PC-3 (cell line): Measurements from ENCODE around the gene C22orf39. TPM values are rescaled to one million over a fixed set of nuclear protein-coding genes. Genes with fewer than 3 reads are reported as not detected.

ENCODE experiments used
- ATAC-seq: fragments of 200-7000 bp; cut with Tn5 transposase; 2 replicates; pipeline ENCODE4 v1.9.1; 2020; ENCODE audit warnings: mild to moderate bottlenecking, moderate library complexity
- BruUV-seq: library from RNA; stranded (reverse); fragments of 400-500 nt; replicated peaks from 2 replicates; lab custom pipeline; 2021; lab: Mats Ljungman, UMichigan
- CTCF ChIA-PET: fragments of 300-600 bp; sonication (Branson Sonifier 250); formaldehyde crosslinking; loops from one replicate; lab custom pipeline; 2022; ENCODE audit warnings: antibody characterized with exemption; lab: Charles Lee
- POLR2A ChIA-PET: fragments of 300-600 bp; sonication (Branson Sonifier 250); formaldehyde crosslinking; loops from one replicate; lab custom pipeline; 2022; ENCODE audit warnings: antibody characterized with exemption; ENCODE audit not compliant: unreplicated experiment; lab: Charles Lee
- DNase-seq: peaks from one replicate; pipeline ENCODE4 v3.0.0-alpha.2; 2015
- H2AFZ ChIP-seq: fragments of 300-600 bp; sonication (generic); 2 replicates; pipeline ENCODE4 v1.6.0; 2016; ENCODE audit warnings: antibody characterized with exemption, low read length
- H3F3A ChIP-seq: fragments of 300-600 bp; sonication (generic); one replicate; pipeline ENCODE4 v1.6.0; 2017; ENCODE audit warnings: antibody characterized with exemption, low read length, control low read depth, mild to moderate bottlenecking; ENCODE audit not compliant: unreplicated experiment
- H3K27ac ChIP-seq: fragments of 300-600 bp; sonication (generic); 2 replicates; pipeline ENCODE4 v1.5.1; 2016; ENCODE audit warnings: mild to moderate bottlenecking, low read length
- H3K27me3 ChIP-seq: fragments of 300-600 bp; sonication (generic); 2 replicates; pipeline ENCODE4 v1.6.1; 2016; ENCODE audit warnings: low read length, mixed read lengths
- H3K36me3 ChIP-seq: fragments of 300-600 bp; sonication (generic); 2 replicates; pipeline ENCODE4 v1.6.1; 2016; ENCODE audit warnings: low read depth, mixed run types, low read length, mixed read lengths
- H3K4me1 ChIP-seq: fragments of 300-600 bp; sonication (generic); 2 replicates; pipeline ENCODE4 v1.5.1; 2016; ENCODE audit warnings: low read length; ENCODE audit not compliant: insufficient read depth
- H3K4me2 ChIP-seq: fragments of 300-600 bp; sonication (generic); 2 replicates; pipeline ENCODE4 v1.6.0; 2016; ENCODE audit warnings: low read length
- H3K4me3 ChIP-seq: fragments of 300-600 bp; sonication (generic); 2 replicates; pipeline ENCODE4 v1.5.1; 2016; ENCODE audit warnings: mild to moderate bottlenecking, low read length, mixed read lengths
- H3K79me2 ChIP-seq: fragments of 300-600 bp; sonication (generic); 2 replicates; pipeline ENCODE4 v1.6.1; 2017; ENCODE audit warnings: low read length, mixed read lengths
- H3K9ac ChIP-seq: fragments of 300-600 bp; sonication (generic); 2 replicates; pipeline ENCODE4 v1.6.0; 2016; ENCODE audit warnings: mild to moderate bottlenecking, low read length
- H3K9me2 ChIP-seq: fragments of 300-600 bp; sonication (generic); replicated peaks from 2 replicates; pipeline ENCODE4 v1.6.1; 2016; ENCODE audit warnings: mixed run types, low read length, mixed read lengths
- H3K9me3 ChIP-seq: fragments of 300-600 bp; sonication (generic); 2 replicates; pipeline ENCODE4 v1.6.1; 2016; ENCODE audit warnings: low read length, mixed read lengths
- H4K20me1 ChIP-seq: fragments of 300-600 bp; sonication (generic); 2 replicates; pipeline ENCODE4 v1.6.1; 2016; ENCODE audit warnings: low read length, mixed read lengths
- EZH2 ChIP-seq: fragments of 300-600 bp; sonication (generic); IDR thresholded peaks from one replicate; pipeline ENCODE4 v1.6.1; 2017; ENCODE audit warnings: antibody characterized with exemption, mild to moderate bottlenecking, low read length; ENCODE audit not compliant: unreplicated experiment
- EZH2phosphoT487 ChIP-seq: fragments of 300-600 bp; sonication (generic); IDR thresholded peaks from 2 replicates; pipeline ENCODE4 v1.6.1; 2018; ENCODE audit warnings: mild to moderate bottlenecking, antibody characterized with exemption, low read length, borderline replicate concordance
- intact Hi-C: fragments of 100-400 bp; cut with micrococcal nuclease; formaldehyde crosslinking; loops from 2 replicates; pipeline ENCODE4 v1.9.0; 2023
- total RNA-seq: library from RNA; depleted of rRNA; stranded (reverse); fragments of >200 nt; gene quantifications from 2 replicates; pipeline ENCODE4 v1.2.3, GENCODE V29; 2014
- TF ChIP-seq, protein P1 (sequence below): fragments of 300-600 bp; sonication (generic); conservative IDR thresholded peaks from 2 replicates; pipeline ENCODE4 v1.5.1; 2017; ENCODE audit warnings: antibody characterized with exemption, low read depth, mild to moderate bottlenecking, low read length

Gene C22orf39
- total RNA-seq, 1 experiment from 2014 or later: 25.0 TPM

- H3K36me3 ChIP-seq: peaks cover 24% of the 10 kb centered on the region
- peak; percentile 16 for DNase-seq
- H3K9me3 ChIP-seq: no peaks in the 10 kb centered on the region
- H3K27ac ChIP-seq: no peak overlapping the region
- ChIA-PET CTCF (interaction anchor here (0.5 to 1.0 kb wide), 3 partner anchors 12 to 178 kb away, joined by 3 to 4 read pairs (median 3); no protein-coding TSS in a partner anchor), POLR2A (no interaction called here)
- H2AFZ ChIP-seq: no peak overlapping the region
- H3K79me2 ChIP-seq: peaks cover 84% of the 10 kb centered on the region
- peak overlapping the region; percentile 88 for H3K4me2 ChIP-seq
- H3K9me2 ChIP-seq: no peaks in the 10 kb centered on the region
- intact Hi-C loops: loop anchor here (5.0 kb wide), 1 partner anchor 175 kb away; no protein-coding TSS in a partner anchor
- peaks cover 29% of the 10 kb centered on the region for H4K20me1 ChIP-seq
- peak overlapping the region; percentile 88 for H3K4me3 ChIP-seq
- ATAC-seq: no peak
- H3K9ac ChIP-seq: peak overlapping the region; percentile 97
- no peaks in the 10 kb centered on the region for H3F3A ChIP-seq
- BruUV-seq: no TSS peak
- H3K4me1 ChIP-seq: peaks cover 11% of the 10 kb centered on the region
- no peaks in the 10 kb centered on the region for H3K27me3 ChIP-seq
- TF ChIP-seq EZH2phosphoT487 (no peak), EZH2 (no peak)
- TF ChIP-seq, protein P1, sequence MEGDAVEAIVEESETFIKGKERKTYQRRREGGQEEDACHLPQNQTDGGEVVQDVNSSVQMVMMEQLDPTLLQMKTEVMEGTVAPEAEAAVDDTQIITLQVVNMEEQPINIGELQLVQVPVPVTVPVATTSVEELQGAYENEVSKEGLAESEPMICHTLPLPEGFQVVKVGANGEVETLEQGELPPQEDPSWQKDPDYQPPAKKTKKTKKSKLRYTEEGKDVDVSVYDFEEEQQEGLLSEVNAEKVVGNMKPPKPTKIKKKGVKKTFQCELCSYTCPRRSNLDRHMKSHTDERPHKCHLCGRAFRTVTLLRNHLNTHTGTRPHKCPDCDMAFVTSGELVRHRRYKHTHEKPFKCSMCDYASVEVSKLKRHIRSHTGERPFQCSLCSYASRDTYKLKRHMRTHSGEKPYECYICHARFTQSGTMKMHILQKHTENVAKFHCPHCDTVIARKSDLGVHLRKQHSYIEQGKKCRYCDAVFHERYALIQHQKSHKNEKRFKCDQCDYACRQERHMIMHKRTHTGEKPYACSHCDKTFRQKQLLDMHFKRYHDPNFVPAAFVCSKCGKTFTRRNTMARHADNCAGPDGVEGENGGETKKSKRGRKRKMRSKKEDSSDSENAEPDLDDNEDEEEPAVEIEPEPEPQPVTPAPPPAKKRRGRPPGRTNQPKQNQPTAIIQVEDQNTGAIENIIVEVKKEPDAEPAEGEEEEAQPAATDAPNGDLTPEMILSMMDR: no peak; the same call in 1 of the 2 replicates
Measured at GRCh38 chr22:19477321-19478044, 30.0 kb upstream of the C22orf39 start.

DNA sequence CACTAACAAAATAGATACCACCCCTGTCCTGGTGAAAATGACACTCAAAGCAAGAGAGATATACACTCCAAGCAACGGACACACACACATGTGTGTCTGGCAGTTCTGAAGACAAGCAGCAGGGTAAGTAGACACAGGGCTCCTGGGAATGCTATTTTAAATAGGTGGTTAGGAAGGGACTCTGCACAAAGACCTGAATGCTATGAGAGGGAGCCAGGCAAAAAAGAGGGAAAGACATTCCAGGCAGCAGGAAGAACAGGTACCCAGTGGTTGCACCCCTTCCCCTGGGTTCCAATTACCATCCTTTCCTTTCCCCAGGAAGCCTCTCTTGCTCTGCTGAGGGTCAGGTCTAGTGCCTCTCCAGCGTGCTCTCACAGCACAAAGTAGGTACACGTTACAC lies 28.5 kb upstream of the C22orf39 start:
- no peak overlapping the region for H3K4me3 ChIP-seq
- CTCF ChIA-PET: no interaction called here

More for the DNA sequence above, 28.5 kb upstream of the C22orf39 start:
- H3K9me2 ChIP-seq: no peaks in the 10 kb centered on the region
- H3K4me2 ChIP-seq: no peak overlapping the region
- peaks cover 29% of the 10 kb centered on the region for H4K20me1 ChIP-seq
- POLR2A ChIA-PET: no interaction called here
- H3K27ac ChIP-seq: no peak overlapping the region
- H3K9me3 ChIP-seq: no peaks in the 10 kb centered on the region
- no peak for DNase-seq
- no TSS peak for BruUV-seq
- peaks cover 29% of the 10 kb centered on the region for H3K36me3 ChIP-seq
- peaks cover 76% of the 10 kb centered on the region for H3K79me2 ChIP-seq
- H3K9ac ChIP-seq: no peak overlapping the region
- intact Hi-C loops: loop anchor here (5.0 kb wide), 1 partner anchor 174 kb away; no protein-coding TSS in a partner anchor
- no peaks in the 10 kb centered on the region for H3K27me3 ChIP-seq
- H3K4me1 ChIP-seq: peaks cover 11% of the 10 kb centered on the region
- no peak for TF ChIP-seq EZH2
- TF ChIP-seq, protein P1: no peak
- no peak for TF ChIP-seq EZH2phosphoT487
- ATAC-seq: no peak
- H2AFZ ChIP-seq: no peak overlapping the region
- H3F3A ChIP-seq: no peaks in the 10 kb centered on the region
